Tongue (tissue), 2 donors: Measurements from ENCODE around the gene RCOR1. TPM values are rescaled to one million over a fixed set of nuclear protein-coding genes. Genes with fewer than 3 reads are reported as not detected.
"Not testable (repeated sequence)": the region's sequence is repeated elsewhere in the genome, so short reads cannot be mapped to it uniquely, and the experiment has no call there.

Experiments used
- DNase-seq: peaks from one replicate; pipeline ENCODE4 v3.0.0-alpha.2; 2015
- total RNA-seq: library from RNA; depleted of rRNA; stranded (reverse); fragments of >200 nt; gene quantifications from one replicate; pipeline ENCODE4 v1.2.3, GENCODE V29; 2014

RCOR1 gene
- total RNA-seq, 1 donor from 2014 or later, result 25.4 TPM

- DNase-seq, result no peak
These were observed 158.6 kb downstream of the RCOR1 start for GRCh38 chr14:102751088-102751487.

- no peak for DNase-seq
These were observed 159.9 kb downstream of the RCOR1 start for GRCh38 chr14:102752239-102752847.

- DNase-seq, result no peak
These were observed 162.2 kb downstream of the RCOR1 start for GRCh38 chr14:102754370-102755262.

- DNase-seq, result no peak
These were observed 165.2 kb downstream of the RCOR1 start for GRCh38 chr14:102757646-102758045.

GRCh38 chr14:102758087-102758486 is 165.6 kb downstream of the RCOR1 start:
- no peak for DNase-seq

- DNase-seq, result peak; percentile 56
These were observed 167.2 kb downstream of the RCOR1 start for GRCh38 chr14:102759456-102760187.

GRCh38 chr14:102760496-102761193 is 168.2 kb downstream of the RCOR1 start:
- DNase-seq, result peak; percentile 55

GRCh38 chr14:102761206-102761605 is 168.8 kb downstream of the RCOR1 start:
- no peak for DNase-seq

GRCh38 chr14:102764220-102764671 is 171.8 kb downstream of the RCOR1 start:
- DNase-seq, result no peak

GRCh38 chr14:102765770-102766169 is 173.3 kb downstream of the RCOR1 start:
- DNase-seq, result not testable (repeated sequence)

GRCh38 chr14:102768223-102769048 is 176.0 kb downstream of the RCOR1 start:
- DNase-seq, result no peak

- DNase-seq, result no peak
These were observed 176.5 kb downstream of the RCOR1 start for GRCh38 chr14:102769049-102769327.

GRCh38 chr14:102770147-102771123 is 178.0 kb downstream of the RCOR1 start:
- DNase-seq, result no peak

GRCh38 chr14:102771144-102771543 is 178.7 kb downstream of the RCOR1 start:
- DNase-seq, result no peak

GRCh38 chr14:102772781-102773570 is 180.5 kb downstream of the RCOR1 start:
- no peak for DNase-seq

- DNase-seq, result peak; percentile 87
These were observed 182.1 kb downstream of the RCOR1 start for GRCh38 chr14:102774391-102775153.

- no peak for DNase-seq
These were observed 183.7 kb downstream of the RCOR1 start for GRCh38 chr14:102775855-102776760.
